Skeletal muscle tissue (tissue), 4 donors: ENCODE results near the gene ATP5MK. TPM values are rescaled to one million over a fixed set of nuclear protein-coding genes. Genes with fewer than 3 reads are reported as not detected.
"Not testable (repeated sequence)": the region's sequence is repeated elsewhere in the genome, so short reads cannot be mapped to it uniquely, and the experiment has no call there.

Experiments used
- H3K27ac ChIP-seq: one replicate; pipeline ENCODE4 v1.7.0; 2013; ENCODE audit warnings: mild to moderate bottlenecking, low read depth, low read length, inconsistent platforms
- H3K27me3 ChIP-seq, 3 donors: one replicate each; pipeline ENCODE4 v1.7.0; 2013; ENCODE audit warnings: low read length in 3 of 3; ENCODE audit not compliant: control insufficient read depth in 3 of 3, insufficient read depth in 3 of 3
- H3K36me3 ChIP-seq, 3 donors: one replicate each; pipeline ENCODE4 v1.7.0; 2013; ENCODE audit warnings: low read length in 3 of 3; ENCODE audit not compliant: control insufficient read depth in 3 of 3, insufficient read depth in 3 of 3
- H3K4me1 ChIP-seq, 3 donors: one replicate each; pipeline ENCODE4 v1.7.0; 2013; ENCODE audit warnings: low read length in 3 of 3, mild to moderate bottlenecking in 3 of 3; ENCODE audit not compliant: control insufficient read depth in 3 of 3, insufficient read depth in 3 of 3
- H3K4me3 ChIP-seq, 3 donors: one replicate each; pipeline ENCODE4 v1.7.0; 2013; ENCODE audit warnings: low read length in 3 of 3
- H3K9ac ChIP-seq, 3 donors: one replicate each; pipeline ENCODE4 v1.7.0; 2013; ENCODE audit warnings: low read length in 3 of 3, mild to moderate bottlenecking in 3 of 3, moderate library complexity in 2 of 3, low read depth in 1 of 3
- H3K9me3 ChIP-seq, 3 donors: one replicate each; pipeline ENCODE4 v1.7.0; 2013; ENCODE audit warnings: low read length in 3 of 3; ENCODE audit not compliant: control insufficient read depth in 3 of 3
- total RNA-seq: library from RNA; depleted of rRNA; stranded (reverse); fragments of >200 nt; gene quantifications from one replicate; pipeline ENCODE4 v1.2.3, GENCODE V29; 2014
- donor health status: Osteomylitis.

Gene ATP5MK
- total RNA-seq, 1 donor from 2014 or later, result 292 TPM

GRCh38 chr10:103367379-103367781 lies 28.9 kb downstream of the ATP5MK start:
- H3K9ac ChIP-seq, result peak overlapping the region; percentile 84 to 92 (median 91)
- no peaks in the 10 kb centered on the region for H3K9me3 ChIP-seq
- H3K36me3 ChIP-seq, result no peaks in the 10 kb centered on the region
- H3K27me3 ChIP-seq, result no peaks in the 10 kb centered on the region
- peak overlapping the region; percentile 65 to 99 (median 89) for H3K4me3 ChIP-seq
- peaks cover 5 to 17% (median 12%) of the 10 kb centered on the region in 3 donors for H3K4me1 ChIP-seq
- peak overlapping the region; percentile 76 for H3K27ac ChIP-seq

GRCh38 chr10:103360791-103361190 lies 35.5 kb downstream of the ATP5MK start:
- H3K27ac ChIP-seq, H3K36me3 ChIP-seq, H3K27me3 ChIP-seq, H3K9ac ChIP-seq, H3K4me3 ChIP-seq, H3K9me3 ChIP-seq, H3K4me1 ChIP-seq: not testable (repeated sequence)

- H3K4me1 ChIP-seq, H3K9ac ChIP-seq: not testable (repeated sequence)
Observed at GRCh38 chr10:103359493-103359892, 36.8 kb downstream of the ATP5MK start.

GRCh38 chr10:103355906-103356599 lies 40.2 kb downstream of the ATP5MK start:
- Histone ChIP-seq H3K4me3 (no peak overlapping the region), H3K9ac (no peak overlapping the region), H3K4me1 (peaks cover 0 to 4% (median 3%) of the 10 kb centered on the region in 3 donors), H3K9me3 (no peaks in the 10 kb centered on the region), H3K27ac (no peak overlapping the region), H3K27me3 (no peaks in the 10 kb centered on the region), H3K36me3 (no peaks in the 10 kb centered on the region)

More at GRCh38 chr10:103359493-103359892, 36.8 kb downstream of the ATP5MK start:
- not testable (repeated sequence) for H3K27me3 ChIP-seq, H3K36me3 ChIP-seq, H3K9me3 ChIP-seq, H3K27ac ChIP-seq, H3K4me3 ChIP-seq

- not testable (repeated sequence) for H3K4me3 ChIP-seq
Observed at GRCh38 chr10:103354567-103354966, 41.7 kb downstream of the ATP5MK start.

GRCh38 chr10:103353281-103353680 lies 43.0 kb downstream of the ATP5MK start:
- Histone ChIP-seq H3K27ac (no peak overlapping the region), H3K9ac (no peak overlapping the region), H3K36me3 (peaks cover 0 to 2% (median 0%) of the 10 kb centered on the region in 3 donors), H3K9me3 (no peaks in the 10 kb centered on the region), H3K4me1 (peaks cover 0 to 8% (median 7%) of the 10 kb centered on the region in 3 donors), H3K27me3 (no peaks in the 10 kb centered on the region), H3K4me3 (no peak overlapping the region)

More at GRCh38 chr10:103354567-103354966, 41.7 kb downstream of the ATP5MK start:
- not testable (repeated sequence) for H3K27ac ChIP-seq, H3K4me1 ChIP-seq, H3K9me3 ChIP-seq, H3K9ac ChIP-seq, H3K36me3 ChIP-seq, H3K27me3 ChIP-seq

- Histone ChIP-seq H3K4me3 (peak within 1 kb of the TSS; percentile 64 to 88 (median 79)), H3K27me3 (no peaks in the 10 kb centered on the region), H3K4me1 (peaks cover 0 to 8% (median 7%) of the 10 kb centered on the region in 3 donors), H3K36me3 (peaks cover 11 to 13% (median 12%) of the 10 kb centered on the region in 3 donors), H3K9me3 (no peaks in the 10 kb centered on the region), H3K9ac (peak within 1 kb of the TSS; percentile 83 to 87 (median 85)), H3K27ac (peak within 1 kb of the TSS; percentile 56)
Observed at GRCh38 chr10:103350517-103351260, 45.6 kb downstream of the ATP5MK start, which contains the start of gene PCGF6. PCGF6 (minus strand) TSS chr10:103351140; CDS start chr10:103351066, 74 bp downstream.

- Histone ChIP-seq H3K27ac (peak overlapping the region; percentile 56), H3K36me3 (peaks cover 14 to 17% (median 14%) of the 10 kb centered on the region in 3 donors), H3K9ac (peak overlapping the region; percentile 74 to 85 (median 83)), H3K9me3 (no peaks in the 10 kb centered on the region), H3K4me3 (peak overlapping the region; percentile 64 to 88 (median 79)), H3K4me1 (peaks cover 0 to 8% (median 7%) of the 10 kb centered on the region in 3 donors), H3K27me3 (no peaks in the 10 kb centered on the region)
Observed at GRCh38 chr10:103350175-103350516, 46.1 kb downstream of the ATP5MK start.
